ENCODE measurements around the gene MYCBP2.
"Not testable (repeated sequence)": the region's sequence is repeated elsewhere in the genome, so short reads cannot be mapped to it uniquely, and the experiment has no call there.

The MYCBP2 gene

DNA sequence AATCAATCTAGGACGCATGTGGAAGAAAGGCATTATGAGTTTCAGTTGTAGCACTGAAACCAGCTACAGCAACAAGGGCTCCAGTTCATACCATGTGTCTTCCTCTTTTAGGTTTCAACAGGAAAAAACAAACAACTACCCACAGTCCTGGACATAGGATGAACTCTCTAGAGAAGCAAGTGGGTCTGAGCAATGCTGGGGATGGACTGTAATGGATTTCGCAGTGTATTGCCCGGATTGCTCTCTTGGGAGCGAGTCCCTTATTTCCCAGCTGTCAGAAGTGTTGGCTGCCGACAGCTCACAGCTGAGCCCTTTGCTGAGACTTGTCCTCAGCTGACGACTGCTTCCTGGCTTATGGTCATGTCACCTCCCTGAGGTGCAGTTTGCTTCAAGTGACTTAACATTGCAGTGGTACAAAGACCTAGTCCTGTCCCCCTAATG, 12.1 kb upstream of the MYCBP2 start:
- DNase-seq (ENCODE audit: low spot score) (no peak), FAIRE-seq (no peak)

DNA sequence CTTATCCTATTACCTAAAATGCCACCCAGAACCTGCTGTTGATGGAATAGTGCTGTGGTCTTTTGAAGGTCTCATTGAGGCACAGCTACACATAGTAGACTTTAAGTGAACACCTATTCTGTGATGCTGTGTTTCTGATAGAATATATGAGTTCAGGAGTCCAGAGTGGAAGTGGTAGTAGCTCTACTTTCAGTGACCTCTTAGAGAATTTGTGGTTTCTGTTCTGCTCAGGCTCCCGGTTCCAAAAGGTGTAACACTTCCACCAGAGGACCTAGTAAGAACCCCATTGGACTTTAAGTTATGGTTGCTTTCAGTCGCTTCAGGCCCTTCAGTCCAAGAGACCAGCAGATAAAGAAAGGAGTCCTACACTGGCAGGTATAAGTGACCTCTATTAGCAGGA, 11.4 kb upstream of the MYCBP2 start:
- DNase-seq (ENCODE audit: low spot score) (no peak), FAIRE-seq (no peak)

DNA sequence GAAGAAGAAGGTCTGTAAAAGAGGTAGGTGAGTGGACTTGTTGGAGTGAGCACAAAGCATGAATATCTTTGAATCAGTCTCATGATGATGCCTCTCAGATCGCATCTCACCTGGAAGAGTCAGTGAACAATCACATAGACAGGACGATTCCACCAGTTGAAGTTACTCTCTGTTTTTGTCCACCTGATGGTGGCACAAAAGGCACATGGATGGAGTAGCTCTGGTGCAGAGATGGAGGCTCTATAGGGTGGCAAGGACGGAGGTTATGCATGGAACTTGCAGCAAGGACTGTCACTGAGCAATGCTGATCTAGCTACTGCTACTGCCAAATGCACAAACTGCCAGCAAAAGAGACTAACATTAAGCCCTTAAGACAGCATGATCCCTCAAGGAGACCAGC, 10.3 kb upstream of the MYCBP2 start:
- FAIRE-seq (no peak), DNase-seq (ENCODE audit: low spot score) (no peak)

DNA sequence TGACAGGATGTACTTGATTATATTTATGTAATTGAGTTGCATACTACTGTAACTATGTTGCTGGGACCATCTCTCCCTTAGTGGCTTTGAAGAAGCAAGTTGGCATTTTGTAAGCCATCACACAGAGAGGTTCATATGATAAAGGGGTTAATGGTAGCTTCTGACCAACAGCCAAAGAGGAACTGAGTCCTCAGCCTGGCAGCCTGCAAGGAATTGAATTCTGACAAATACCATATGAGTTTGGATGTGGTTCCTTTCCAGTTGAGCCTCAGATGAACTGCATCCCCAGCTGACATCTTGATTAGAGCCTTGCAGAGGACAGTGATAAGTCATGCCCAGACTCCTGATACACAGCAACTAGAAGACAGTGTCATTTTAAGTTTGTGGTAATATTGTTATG, 8.6 kb upstream of the MYCBP2 start:
- DNase-seq (ENCODE audit: low spot score): no peak
- no peak for FAIRE-seq

DNA sequence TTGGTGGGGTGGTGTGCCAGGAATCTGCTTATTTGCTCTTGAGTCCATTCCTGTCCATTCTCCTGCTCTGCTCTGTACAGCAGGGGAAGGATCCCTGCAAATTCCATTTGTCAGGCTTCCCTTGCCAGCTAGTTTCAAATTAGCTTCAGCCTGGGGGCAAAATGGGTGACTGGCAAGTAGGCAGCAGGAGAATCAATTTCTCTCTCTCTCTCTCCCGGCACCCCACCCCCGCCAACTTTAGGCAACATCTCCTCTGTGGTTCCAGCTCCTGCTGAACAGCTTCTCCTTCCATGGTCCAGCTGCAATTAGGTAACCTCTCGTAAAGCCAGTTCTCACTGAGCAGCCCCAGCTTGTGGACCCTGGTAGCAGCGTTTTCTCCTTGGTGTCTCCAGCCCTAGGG, 6.7 kb upstream of the MYCBP2 start:
- no peak for DNase-seq (ENCODE audit: low spot score)
- no peak for FAIRE-seq

DNA sequence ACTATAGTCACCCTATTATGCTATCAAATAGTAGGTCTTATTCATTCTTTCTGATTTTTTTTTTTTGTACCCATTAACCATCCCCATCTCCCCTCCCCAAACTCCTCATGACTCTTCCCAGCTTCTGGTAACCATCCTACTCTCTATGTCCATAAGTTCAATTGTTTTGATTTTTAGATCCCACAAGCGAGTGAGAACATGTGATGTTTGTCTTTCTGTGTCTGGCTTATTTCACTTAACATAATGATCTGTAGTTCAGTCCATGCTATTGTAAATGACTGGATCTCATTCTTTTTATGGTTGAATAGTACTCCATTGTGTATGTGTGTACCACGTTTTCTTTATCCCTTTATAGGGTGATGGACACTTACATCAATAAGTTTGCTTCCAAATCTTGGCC, 4.5 kb upstream of the MYCBP2 start:
- no peak for DNase-seq (ENCODE audit: low spot score)
- no peak for FAIRE-seq

DNA sequence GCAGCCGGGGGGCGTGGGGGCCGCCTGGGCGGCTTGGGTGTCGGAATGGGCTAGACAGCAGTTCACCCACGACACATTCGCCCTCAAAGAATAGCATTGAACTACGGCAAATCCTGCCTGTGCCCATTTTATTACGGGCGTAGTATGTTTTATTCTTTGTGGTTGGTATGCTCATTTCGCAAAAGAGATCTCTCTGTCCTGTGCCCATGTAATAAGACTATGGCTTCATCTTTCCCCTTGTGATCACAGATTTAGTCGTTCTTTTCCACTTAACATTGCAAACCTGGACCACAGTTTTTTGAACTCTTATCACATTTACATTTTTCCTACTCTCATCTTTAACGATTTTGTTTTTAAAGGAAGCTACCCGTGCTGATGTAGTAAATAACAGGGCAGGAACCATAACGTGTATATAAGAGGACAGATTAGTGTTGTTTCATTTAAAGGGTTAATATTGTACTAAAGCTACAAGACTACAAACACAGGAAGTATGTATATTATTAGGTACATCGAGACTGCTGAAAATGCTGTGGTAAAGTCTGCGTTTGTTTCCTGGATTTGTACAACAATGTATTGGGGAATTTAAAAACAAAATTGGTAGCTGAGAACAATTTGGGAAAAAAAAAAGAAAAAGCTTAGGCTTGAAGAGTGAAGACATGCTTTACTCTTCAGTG, 3.2 kb upstream of the MYCBP2 start:
- no peak for DNase-seq (ENCODE audit: low spot score)
- FAIRE-seq: no peak

DNA sequence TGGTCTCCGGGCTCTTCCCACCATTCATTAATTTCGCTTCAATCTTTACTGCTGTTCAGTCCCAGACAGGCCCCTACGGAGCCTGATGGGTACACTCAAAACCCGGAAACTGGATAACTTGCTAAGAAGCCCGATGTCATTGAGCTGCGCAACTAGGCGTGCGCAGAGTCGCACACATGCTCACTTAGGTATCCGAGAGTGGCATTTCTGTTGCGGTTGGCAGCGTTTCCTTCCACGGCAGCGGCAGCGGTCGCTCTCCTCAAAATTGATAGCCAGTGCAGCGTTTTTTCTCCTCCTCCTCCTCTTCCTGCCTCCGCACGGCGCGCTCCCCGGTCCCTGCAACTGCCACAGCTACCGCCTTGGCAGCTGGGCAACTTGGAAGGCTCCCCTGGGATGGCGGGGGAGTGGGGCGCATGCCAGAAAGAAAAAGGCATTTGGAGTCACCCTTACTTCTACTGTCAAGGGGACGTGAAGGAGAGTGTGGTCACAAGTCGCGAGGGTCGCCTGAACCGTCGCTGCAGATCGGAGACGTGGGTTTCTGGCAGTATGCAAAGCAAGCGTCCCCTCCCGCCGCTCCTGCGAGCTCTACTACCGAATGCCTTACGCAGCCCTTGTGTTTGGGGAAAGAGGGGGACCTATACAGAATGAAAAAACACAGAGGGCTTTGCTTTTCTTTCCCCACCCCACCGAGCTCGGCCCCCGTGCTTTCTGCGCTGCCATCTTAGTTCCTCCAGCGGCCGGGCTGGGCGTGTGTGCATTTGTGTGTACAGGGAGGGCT, 2.4 kb upstream of the MYCBP2 start:
- FAIRE-seq: peak; percentile 79
- peak; percentile 93 for DNase-seq (ENCODE audit: low spot score)

DNA sequence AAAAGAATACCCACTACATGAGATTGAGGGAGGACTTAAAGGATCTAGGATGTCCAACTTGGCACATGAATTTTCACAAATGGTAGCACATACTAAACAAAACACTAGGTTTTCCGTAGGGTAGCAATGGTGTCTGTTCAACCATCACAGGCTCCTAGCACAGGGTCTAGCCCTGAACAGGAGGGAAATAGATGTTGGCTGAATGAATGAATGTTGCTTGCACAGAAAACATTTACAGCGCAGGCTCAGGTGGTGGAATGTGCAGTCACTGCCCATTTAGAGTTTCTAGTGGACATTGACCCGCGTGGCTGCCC, 1.9 kb upstream of the MYCBP2 start:
- DNase-seq (ENCODE audit: low spot score) (no peak), FAIRE-seq (no peak)

DNA sequence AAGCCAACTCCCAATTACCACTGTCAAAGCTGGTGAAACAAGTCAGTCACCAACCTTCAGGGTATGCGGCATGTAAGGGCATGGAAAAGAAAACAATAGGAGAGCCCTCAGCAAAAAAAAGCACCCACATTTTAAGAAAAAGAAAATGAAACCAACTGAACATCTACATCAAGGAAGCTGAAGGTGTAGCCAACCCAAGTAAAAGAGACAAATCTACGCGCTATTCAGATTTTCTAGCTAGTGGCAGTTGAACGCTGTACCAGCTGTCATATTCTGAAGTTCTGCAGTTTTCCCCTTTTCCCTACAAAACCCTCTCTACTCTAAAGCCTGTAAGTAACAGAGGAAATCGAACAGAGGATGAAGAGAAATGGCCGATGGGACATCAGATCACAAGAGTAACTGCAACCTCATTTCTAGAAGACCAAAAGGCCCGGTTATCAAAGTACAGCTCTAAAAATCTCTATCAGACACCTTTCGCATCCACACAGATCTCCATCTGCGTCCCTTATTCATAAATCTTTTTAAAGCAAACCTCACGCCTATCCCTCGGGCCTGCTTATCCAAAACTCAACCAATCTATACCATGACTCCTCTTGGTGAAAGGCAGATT, 1.4 kb downstream of the MYCBP2 start:
- DNase-seq (ENCODE audit: low spot score) (no peak), FAIRE-seq (no peak)

DNA sequence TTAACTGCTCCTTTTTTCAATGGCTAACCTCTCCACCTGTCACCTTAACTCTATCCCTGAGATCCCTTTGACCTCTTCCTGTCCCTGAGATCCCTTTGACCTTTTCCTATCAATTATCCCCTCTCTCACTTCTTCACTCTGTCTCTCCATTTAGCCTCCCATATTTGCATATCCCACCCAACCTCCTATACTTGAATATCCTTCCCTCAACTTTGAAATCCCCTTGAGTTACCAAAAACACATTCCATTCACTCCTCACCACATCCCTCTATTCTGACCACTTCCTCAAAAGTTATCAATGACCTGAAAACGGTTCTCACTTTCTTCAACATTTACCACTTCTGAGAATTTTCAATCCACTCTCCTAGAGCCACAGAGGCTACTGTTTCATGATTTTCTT, 3.0 kb downstream of the MYCBP2 start:
- DNase-seq (ENCODE audit: low spot score) (no peak), FAIRE-seq (no peak)

DNA sequence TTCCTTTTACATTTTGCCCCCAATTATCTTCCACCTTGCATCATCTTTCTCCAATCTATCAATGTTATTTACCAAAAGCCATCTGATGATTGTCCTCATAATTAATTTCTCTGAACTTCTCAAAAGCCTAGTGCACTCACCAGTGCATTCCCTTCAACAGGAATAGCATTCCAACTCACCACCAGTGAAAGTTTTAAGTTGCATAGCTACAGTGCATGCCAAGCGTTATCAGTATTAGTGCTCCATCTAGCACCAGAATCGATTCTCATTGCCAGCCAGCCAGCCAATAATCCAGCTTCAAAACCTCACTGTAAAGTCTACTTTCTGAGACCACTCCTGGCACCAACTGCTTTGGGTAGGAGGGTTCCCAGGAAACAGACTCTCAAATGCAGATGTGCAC, 7.4 kb downstream of the MYCBP2 start:
- FAIRE-seq (no peak), DNase-seq (ENCODE audit: low spot score) (no peak)

DNA sequence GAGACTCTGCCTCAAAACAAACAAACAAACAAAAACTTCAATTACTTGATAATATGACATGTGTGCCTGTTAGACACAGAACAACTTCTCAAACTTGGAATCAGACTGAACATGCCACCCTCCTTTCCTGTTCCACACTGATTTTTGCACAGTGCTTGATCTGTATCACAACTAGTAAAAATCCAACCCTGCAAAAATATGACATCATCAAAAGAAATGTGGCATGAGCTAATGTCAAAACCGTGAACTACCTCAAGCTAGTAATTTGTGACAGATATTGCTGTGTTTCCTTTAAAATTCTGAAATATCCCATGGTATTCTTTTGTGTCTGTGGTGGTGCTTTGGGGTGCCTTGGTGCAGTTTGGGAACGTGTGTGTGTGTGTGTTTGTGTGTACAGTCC, 8.2 kb downstream of the MYCBP2 start:
- no peak for DNase-seq (ENCODE audit: low spot score)
- FAIRE-seq: no peak

DNA sequence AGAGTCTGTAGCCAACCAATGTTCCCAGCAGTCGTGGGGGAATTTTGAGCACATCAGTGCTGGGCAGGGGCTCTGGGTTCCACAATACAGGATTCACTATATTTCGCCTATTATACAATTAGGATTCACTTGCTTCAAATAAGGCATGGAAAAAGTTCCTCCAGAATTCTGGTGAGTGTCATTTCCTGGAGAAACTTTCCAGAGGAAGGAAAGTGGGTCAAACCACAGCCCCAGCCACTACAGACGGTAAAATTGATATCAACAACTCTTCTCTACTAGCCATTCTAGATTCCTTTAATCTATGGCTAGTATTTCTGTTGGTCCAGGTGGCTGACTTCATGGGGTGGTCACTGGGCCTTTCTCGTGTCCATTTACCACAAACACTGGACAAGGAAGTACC, 10.5 kb downstream of the MYCBP2 start:
- no peak for DNase-seq (ENCODE audit: low spot score)
- FAIRE-seq: no peak

DNA sequence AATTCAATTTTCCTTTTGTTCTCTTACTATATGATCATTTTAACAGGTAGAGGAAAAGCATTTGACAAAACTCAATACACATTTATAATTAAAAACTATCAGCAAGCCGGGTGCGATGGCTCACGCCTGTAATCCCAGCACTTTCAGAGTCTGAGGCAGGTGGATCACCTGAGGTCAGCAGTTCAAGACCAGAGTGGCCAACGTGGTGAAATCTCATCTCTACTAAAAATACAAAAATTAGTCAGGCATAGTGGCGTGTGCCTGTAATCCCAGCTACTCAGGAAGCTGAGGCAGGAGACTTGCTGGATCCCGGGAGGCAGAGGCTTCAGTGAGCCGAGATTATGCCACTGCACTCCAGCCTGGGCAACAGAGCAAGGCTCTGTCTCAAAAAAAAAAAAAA, 11.4 kb downstream of the MYCBP2 start:
- FAIRE-seq: not testable (repeated sequence)

DNA sequence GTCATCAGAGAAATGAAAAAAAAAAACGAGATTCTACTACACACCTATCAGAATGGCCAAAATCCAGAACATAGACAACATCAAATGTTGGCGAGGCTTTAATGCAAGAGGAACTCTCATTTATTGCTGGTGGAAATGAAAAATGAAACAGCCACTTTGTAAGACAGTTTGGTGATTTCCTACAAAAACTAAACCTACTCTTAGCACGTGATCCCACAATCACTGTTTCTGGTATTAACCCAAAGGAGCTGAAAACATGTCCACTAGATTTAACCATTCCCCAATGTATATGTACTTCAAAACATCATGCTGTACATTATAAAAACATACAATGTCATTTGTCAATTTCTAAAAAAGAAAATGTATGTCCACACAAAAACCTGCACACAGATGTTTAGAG, 13.0 kb downstream of the MYCBP2 start:
- FAIRE-seq: no peak
- DNase-seq (ENCODE audit: low spot score): no peak

More for the DNA sequence above, 11.4 kb downstream of the MYCBP2 start:
- not testable (repeated sequence) for DNase-seq (ENCODE audit: low spot score)

DNA sequence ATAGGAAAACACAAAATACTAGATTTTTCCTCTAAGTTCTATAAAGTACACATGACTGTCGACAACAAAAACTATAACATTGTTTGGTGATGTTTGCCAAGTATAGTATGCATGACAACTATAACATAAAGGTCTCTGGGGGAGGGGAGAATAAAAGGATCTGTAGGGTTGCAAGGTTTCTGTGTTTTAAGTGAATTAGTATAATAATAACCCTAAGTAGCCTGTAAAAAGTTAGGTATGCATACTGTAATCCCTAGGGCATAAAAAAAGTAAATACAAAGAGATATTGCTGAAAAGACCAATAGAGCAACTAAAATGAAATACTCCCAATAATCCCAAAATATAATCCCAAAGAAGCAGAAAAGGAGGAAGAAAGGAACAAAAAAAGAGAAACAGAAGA, 14.6 kb downstream of the MYCBP2 start:
- no peak for FAIRE-seq
- no peak for DNase-seq (ENCODE audit: low spot score)

DNA sequence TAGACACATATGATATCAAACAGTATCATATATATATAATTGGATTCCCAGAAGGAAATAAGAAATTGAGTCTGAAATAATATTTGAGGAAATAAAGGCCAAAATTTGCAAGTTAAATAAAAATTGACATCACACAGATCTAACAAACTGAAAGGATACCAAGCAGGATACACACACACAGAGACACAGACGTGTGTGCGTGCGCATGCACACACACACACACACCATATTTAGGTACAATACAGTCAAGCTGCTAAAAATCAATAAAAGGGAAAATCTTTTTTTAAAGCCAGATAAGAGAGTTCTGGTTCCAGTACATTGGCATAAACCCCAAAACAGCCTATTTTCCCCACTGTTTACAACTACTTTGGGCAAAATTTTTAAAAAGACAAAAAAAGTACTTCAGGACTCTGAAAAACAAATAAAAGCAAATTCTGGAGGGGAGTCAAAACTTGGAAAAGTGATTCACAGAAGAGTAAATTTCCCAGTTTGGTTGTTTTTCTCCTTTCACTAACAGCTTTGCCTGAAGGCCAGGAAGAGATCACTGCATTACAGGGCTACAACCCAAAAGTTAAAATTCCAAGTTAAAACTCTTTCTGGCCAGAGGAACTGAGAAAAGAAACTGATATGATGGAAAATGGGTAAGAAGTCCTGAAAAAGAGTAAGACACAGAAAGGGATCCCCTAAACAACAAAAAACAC, 16.2 kb downstream of the MYCBP2 start:
- no peak for FAIRE-seq
- DNase-seq (ENCODE audit: low spot score): no peak

DNA sequence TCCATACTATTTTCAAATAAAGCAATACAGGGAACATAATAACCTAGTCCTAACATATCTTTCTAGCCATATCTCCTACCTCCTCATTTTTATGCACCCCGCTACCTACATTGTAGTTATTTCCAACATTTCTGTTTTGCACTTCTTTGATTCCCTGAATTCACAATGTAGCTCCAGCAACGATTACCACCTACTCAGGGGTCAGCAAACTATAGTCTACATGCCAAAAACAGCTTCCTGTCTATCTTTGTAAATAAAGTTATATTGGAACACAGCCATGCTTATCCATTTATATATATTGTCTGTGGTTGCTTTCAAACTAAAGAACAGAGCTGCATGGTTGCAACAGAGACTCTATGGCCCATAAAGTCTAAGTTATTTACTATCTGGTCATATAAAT, 16.7 kb downstream of the MYCBP2 start:
- FAIRE-seq: no peak
- no peak for DNase-seq (ENCODE audit: low spot score)

DNA sequence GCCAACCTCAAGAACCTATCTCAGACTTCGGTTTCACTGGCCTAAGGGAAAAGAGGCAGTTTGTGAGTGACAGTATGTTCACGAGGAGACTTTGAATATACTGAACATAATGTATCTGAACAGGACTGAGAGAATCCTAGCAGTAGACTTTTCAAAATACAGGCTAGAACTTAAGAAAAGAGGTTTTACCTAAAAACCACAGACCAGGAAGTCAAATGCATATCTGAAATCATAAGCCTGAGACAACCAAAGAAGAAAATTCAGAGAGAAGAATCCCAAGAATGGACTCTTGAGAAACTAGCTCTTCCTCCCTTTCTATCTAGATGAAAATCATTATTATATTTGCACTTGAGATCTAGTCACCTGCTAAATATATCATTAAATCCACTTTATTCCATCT, 17.6 kb downstream of the MYCBP2 start:
- no peak for FAIRE-seq
- no peak for DNase-seq (ENCODE audit: low spot score)

DNA sequence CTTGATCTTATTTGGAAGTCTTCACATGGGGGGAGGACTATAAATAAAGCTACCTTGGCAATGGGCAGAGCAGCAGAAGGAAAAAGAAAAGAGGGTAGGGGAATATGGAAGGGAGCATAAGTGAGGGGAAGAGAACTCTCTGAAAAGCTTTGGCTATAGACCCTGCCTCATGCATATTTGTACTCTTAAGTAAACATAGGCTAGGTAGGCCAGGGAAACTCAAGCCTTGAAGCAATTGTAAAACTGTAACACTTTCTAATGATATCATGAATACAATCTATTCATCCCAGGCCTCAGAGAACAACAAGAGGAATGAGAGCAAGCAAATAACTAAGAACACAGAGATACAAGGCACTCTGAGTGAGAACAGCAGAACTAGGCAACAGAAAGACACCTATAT, 20.4 kb downstream of the MYCBP2 start:
- FAIRE-seq (no peak), DNase-seq (ENCODE audit: low spot score) (no peak)

DNA sequence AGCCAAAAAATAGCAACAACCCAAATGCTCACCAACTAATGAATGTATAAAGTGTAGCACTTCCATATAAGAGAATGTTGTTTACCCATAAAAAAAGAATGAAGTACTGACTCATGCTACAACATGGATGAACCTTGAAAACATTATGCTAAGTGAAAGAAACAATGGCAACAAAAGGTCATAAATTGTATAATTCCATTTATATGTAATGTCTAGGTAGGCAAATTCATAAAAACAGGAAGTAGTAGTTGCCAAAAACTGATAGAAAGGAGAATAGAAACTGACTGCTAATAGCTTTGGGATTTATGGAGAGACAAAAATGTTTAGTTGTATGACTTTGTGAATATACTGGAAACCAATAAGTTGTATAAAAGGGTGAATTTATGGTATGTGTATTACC, 21.6 kb downstream of the MYCBP2 start:
- FAIRE-seq: no peak
- DNase-seq (ENCODE audit: low spot score): no peak

Data from RCC 7860 (cell line).